Measurements from ENCODE around the gene TRAPPC14.

The TRAPPC14 gene

DNA sequence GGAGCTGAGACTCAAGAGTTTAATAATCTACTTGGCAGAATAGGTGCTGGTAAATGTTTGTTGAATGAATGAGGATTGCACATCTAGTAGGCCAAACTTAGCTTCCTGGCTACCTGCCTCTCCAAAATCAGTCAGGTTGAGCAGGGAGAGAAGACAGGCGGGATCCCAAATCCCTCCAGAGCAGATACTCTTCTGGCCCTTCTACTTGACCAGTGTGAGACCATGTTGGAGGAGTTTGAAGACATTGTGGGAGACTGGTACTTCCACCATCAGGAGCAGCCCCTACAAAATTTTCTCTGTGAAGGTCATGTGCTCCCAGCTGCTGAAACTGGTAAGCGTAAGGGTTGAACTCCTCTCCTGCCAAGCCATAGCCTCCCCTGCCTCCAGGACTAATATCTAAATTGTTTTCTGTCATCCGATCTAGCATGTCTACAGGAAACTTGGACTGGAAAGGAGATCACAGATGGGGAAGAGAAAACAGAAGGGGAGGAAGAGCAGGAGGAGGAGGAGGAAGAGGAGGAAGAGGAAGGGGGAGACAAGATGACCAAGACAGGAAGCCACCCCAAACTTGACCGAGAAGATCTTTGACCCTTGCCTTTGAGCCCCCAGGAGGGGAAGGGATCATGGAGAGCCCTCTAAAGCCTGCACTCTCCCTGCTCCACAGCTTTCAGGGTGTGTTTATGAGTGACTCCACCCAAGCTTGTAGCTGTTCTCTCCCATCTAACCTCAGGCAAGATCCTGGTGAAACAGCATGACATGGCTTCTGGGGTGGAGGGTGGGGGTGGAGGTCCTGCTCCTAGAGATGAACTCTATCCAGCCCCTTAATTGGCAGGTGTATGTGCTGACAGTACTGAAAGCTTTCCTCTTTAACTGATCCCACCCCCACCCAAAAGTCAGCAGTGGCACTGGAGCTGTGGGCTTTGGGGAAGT is 34.0 kb downstream of the TRAPPC14 start (continued):
- TF ChIP-seq, protein P1, sequence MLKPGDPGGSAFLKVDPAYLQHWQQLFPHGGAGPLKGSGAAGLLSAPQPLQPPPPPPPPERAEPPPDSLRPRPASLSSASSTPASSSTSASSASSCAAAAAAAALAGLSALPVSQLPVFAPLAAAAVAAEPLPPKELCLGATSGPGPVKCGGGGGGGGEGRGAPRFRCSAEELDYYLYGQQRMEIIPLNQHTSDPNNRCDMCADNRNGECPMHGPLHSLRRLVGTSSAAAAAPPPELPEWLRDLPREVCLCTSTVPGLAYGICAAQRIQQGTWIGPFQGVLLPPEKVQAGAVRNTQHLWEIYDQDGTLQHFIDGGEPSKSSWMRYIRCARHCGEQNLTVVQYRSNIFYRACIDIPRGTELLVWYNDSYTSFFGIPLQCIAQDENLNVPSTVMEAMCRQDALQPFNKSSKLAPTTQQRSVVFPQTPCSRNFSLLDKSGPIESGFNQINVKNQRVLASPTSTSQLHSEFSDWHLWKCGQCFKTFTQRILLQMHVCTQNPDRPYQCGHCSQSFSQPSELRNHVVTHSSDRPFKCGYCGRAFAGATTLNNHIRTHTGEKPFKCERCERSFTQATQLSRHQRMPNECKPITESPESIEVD (tag by site-specific recombination; IDR thresholded peaks at IDR 0.05), result no peak
- no peak for TF ChIP-seq ZNF626 (tag by site-specific recombination; IDR thresholded peaks at IDR 0.05)
- TF ChIP-seq, protein P2, sequence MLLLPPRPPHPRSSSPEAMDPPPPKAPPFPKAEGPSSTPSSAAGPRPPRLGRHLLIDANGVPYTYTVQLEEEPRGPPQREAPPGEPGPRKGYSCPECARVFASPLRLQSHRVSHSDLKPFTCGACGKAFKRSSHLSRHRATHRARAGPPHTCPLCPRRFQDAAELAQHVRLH (tag by site-specific recombination; IDR thresholded peaks at IDR 0.05), result no peak
- TF ChIP-seq ZNF324 (tag by site-specific recombination; IDR thresholded peaks at IDR 0.05), result no peak
- TF ChIP-seq ZBTB17 (tag by site-specific recombination; IDR thresholded peaks at IDR 0.05), result 0 out of 2 replicates have a peak, but pooled peaks have one; percentile 46
- TF ChIP-seq, protein P3, sequence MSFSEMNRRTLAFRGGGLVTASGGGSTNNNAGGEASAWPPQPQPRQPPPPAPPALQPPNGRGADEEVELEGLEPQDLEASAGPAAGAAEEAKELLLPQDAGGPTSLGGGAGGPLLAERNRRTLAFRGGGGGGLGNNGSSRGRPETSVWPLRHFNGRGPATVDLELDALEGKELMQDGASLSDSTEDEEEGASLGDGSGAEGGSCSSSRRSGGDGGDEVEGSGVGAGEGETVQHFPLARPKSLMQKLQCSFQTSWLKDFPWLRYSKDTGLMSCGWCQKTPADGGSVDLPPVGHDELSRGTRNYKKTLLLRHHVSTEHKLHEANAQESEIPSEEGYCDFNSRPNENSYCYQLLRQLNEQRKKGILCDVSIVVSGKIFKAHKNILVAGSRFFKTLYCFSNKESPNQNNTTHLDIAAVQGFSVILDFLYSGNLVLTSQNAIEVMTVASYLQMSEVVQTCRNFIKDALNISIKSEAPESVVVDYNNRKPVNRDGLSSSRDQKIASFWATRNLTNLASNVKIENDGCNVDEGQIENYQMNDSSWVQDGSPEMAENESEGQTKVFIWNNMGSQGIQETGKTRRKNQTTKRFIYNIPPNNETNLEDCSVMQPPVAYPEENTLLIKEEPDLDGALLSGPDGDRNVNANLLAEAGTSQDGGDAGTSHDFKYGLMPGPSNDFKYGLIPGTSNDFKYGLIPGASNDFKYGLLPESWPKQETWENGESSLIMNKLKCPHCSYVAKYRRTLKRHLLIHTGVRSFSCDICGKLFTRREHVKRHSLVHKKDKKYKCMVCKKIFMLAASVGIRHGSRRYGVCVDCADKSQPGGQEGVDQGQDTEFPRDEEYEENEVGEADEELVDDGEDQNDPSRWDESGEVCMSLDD (tag by site-specific recombination; IDR thresholded peaks at IDR 0.05), result no peak
- TF ChIP-seq, protein P4, sequence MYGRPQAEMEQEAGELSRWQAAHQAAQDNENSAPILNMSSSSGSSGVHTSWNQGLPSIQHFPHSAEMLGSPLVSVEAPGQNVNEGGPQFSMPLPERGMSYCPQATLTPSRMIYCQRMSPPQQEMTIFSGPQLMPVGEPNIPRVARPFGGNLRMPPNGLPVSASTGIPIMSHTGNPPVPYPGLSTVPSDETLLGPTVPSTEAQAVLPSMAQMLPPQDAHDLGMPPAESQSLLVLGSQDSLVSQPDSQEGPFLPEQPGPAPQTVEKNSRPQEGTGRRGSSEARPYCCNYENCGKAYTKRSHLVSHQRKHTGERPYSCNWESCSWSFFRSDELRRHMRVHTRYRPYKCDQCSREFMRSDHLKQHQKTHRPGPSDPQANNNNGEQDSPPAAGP (tag by site-specific recombination; IDR thresholded peaks at IDR 0.05), result peak; percentile 69
- TF ChIP-seq KLF1 (tag by site-specific recombination; IDR thresholded peaks at IDR 0.05), result peak; percentile 80
- TF ChIP-seq, protein P5, sequence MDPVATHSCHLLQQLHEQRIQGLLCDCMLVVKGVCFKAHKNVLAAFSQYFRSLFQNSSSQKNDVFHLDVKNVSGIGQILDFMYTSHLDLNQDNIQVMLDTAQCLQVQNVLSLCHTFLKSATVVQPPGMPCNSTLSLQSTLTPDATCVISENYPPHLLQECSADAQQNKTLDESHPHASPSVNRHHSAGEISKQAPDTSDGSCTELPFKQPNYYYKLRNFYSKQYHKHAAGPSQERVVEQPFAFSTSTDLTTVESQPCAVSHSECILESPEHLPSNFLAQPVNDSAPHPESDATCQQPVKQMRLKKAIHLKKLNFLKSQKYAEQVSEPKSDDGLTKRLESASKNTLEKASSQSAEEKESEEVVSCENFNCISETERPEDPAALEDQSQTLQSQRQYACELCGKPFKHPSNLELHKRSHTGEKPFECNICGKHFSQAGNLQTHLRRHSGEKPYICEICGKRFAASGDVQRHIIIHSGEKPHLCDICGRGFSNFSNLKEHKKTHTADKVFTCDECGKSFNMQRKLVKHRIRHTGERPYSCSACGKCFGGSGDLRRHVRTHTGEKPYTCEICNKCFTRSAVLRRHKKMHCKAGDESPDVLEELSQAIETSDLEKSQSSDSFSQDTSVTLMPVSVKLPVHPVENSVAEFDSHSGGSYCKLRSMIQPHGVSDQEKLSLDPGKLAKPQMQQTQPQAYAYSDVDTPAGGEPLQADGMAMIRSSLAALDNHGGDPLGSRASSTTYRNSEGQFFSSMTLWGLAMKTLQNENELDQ (tag by site-specific recombination; IDR thresholded peaks at IDR 0.05; ENCODE audit: low read depth), result no peak
- TF ChIP-seq ZNF248 (tag by site-specific recombination; IDR thresholded peaks at IDR 0.05), result no peak
- TF ChIP-seq PRDM1 (tag by site-specific recombination; IDR thresholded peaks at IDR 0.05), result peak; percentile 18; the same call in 1 of the 2 replicates

DNA sequence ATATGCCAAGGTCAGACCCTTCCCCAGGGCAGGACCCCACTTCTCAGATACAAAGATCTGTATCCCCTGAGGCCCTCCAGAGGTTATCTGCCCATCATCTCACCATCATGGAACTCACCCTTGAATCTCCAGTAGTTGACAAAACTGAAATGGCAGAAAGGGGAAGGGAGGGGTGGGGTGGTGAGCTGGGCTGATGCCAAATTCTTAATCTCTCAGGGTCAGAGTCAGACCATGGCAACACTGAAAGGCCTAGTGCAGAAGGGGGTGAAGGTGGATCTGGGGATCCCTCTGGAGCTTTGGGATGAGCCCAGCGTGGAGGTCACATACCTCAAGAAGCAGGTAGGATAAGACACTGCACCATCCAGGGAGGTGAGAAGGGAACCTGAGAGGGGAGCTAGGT is 36.0 kb downstream of the TRAPPC14 start:
- Histone ChIP-seq H3K9me3 (ENCODE audit: control insufficient read depth, insufficient read depth, low read depth, low read length) (no peaks in the 10 kb centered on the region), H3K36me3 (ENCODE audit: control insufficient read depth in 2 of 2, insufficient read depth in 1 of 2, low read length in 2 of 2) (peaks cover 0 to 13% of the 10 kb centered on the region in 2 experiments; a peak in 2 of 3 replicates), H3K4me1 (ENCODE audit: control insufficient read depth, insufficient read depth, low read length) (peaks cover 3% of the 10 kb centered on the region), H3K27ac (ENCODE audit: extremely low read depth, low read depth, low read length) (no peak overlapping the region), H3K4me3 (ENCODE audit: low read depth, low read length) (no peak overlapping the region)
- ChIA-PET CTCF (interaction anchor here (0.5 to 1.1 kb wide), 5 partner anchors 32 to 333 kb away, joined by 3 to 5 read pairs (median 3); no protein-coding TSS in a partner anchor), POLR2A (interaction anchor here (0.6 to 8.4 kb wide), 2 partner anchors 14 to 21 kb away, joined by 4 to 81 read pairs; partner anchors contain the start of genes AP4M1 and MCM7)
- TF ChIP-seq ZNF776 (tag by site-specific recombination; IDR thresholded peaks at IDR 0.05; ENCODE audit: borderline replicate concordance), result no peak
- TF ChIP-seq ZNF549 (tag by site-specific recombination; IDR thresholded peaks at IDR 0.05), result no peak
- TF ChIP-seq, protein P6, sequence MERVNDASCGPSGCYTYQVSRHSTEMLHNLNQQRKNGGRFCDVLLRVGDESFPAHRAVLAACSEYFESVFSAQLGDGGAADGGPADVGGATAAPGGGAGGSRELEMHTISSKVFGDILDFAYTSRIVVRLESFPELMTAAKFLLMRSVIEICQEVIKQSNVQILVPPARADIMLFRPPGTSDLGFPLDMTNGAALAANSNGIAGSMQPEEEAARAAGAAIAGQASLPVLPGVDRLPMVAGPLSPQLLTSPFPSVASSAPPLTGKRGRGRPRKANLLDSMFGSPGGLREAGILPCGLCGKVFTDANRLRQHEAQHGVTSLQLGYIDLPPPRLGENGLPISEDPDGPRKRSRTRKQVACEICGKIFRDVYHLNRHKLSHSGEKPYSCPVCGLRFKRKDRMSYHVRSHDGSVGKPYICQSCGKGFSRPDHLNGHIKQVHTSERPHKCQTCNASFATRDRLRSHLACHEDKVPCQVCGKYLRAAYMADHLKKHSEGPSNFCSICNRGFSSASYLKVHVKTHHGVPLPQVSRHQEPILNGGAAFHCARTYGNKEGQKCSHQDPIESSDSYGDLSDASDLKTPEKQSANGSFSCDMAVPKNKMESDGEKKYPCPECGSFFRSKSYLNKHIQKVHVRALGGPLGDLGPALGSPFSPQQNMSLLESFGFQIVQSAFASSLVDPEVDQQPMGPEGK (tag by site-specific recombination; IDR thresholded peaks at IDR 0.05), result no peak
- TF ChIP-seq, protein P7, sequence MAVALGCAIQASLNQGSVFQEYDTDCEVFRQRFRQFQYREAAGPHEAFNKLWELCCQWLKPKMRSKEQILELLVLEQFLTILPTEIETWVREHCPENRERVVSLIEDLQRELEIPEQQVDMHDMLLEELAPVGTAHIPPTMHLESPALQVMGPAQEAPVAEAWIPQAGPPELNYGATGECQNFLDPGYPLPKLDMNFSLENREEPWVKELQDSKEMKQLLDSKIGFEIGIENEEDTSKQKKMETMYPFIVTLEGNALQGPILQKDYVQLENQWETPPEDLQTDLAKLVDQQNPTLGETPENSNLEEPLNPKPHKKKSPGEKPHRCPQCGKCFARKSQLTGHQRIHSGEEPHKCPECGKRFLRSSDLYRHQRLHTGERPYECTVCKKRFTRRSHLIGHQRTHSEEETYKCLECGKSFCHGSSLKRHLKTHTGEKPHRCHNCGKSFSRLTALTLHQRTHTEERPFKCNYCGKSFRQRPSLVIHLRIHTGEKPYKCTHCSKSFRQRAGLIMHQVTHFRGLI (tag by site-specific recombination; IDR thresholded peaks at IDR 0.05), result no peak
- TF ChIP-seq ZNF239 (tag by site-specific recombination; IDR thresholded peaks at IDR 0.05), result no peak
- no peak for TF ChIP-seq ZNF391 (tag by site-specific recombination; IDR thresholded peaks at IDR 0.05; ENCODE audit: borderline replicate concordance, low read depth)
- TF ChIP-seq ZNF37A (tag by site-specific recombination; IDR thresholded peaks at IDR 0.05), result no peak
- no peak for TF ChIP-seq WT1 (tag by site-specific recombination; IDR thresholded peaks at IDR 0.05)
- TF ChIP-seq MZF1 (tag by site-specific recombination; IDR thresholded peaks at IDR 0.05; ENCODE audit: borderline replicate concordance), result no peak
- TF ChIP-seq, protein P8, sequence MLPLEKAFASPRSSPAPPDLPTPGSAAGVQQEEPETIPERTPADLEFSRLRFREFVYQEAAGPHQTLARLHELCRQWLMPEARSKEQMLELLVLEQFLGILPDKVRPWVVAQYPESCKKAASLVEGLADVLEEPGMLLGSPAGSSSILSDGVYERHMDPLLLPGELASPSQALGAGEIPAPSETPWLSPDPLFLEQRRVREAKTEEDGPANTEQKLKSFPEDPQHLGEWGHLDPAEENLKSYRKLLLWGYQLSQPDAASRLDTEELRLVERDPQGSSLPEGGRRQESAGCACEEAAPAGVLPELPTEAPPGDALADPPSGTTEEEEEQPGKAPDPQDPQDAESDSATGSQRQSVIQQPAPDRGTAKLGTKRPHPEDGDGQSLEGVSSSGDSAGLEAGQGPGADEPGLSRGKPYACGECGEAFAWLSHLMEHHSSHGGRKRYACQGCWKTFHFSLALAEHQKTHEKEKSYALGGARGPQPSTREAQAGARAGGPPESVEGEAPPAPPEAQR (tag by site-specific recombination; IDR thresholded peaks at IDR 0.05), result no peak

All from HEK293 (cell line).